Measurements from ENCODE around the gene SWT1. TPM values are rescaled to one million over a fixed set of nuclear protein-coding genes. Genes with fewer than 3 reads are reported as not detected.

The SWT1 gene
- total and polyA plus RNA-seq, 2 of the 4 experiments (the other 2 are of a cell fraction): 0.82 to 2.7 TPM

DNA sequence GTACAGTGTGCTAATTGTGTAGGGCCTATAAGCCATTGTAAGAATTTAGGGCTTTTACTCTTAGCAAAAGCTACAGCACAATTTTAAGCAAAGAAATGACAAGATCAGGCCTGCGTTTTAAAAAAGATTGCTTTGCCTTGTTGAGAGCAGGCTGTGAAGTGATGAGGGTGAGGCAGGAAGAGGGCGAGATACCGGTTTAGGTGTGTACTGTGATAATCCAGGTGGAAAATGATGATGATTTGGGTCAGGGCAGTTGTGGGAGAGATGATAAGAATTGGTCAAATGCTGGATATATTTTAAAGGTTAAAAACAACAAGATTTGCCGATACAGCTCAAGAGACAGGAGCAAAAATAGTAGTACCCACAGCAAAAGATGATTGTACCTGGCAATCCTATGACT lies 72.0 kb downstream of the SWT1 start:
- Histone ChIP-seq H3K27ac (ENCODE audit: insufficient read depth, low read length) (no peak overlapping the region), H3K9me1 (ENCODE audit: insufficient read depth, low read length) (no peaks in the 10 kb centered on the region), H3K4me3 (ENCODE audit: insufficient read depth, low read depth, low read length) (no peak overlapping the region), H2AK5ac (ENCODE audit: low read depth, low read length) (no peak overlapping the region), H3K4ac (ENCODE audit: low read depth, low read length) (no peak overlapping the region), H3K79me1 (ENCODE audit: low read depth in 1 of 2, low read length in 2 of 2) (no peaks in the 10 kb centered on the region; a peak in 1 of 4 replicates), H3K4me2 (ENCODE audit: low read depth, low read length) (no peak overlapping the region), H2BK5ac (ENCODE audit: low read depth, low read length, poor library complexity, severe bottlenecking) (no peak overlapping the region), H3K9ac (ENCODE audit: low read depth, low read length) (no peak overlapping the region), H3K36me3 (ENCODE audit: control insufficient read depth, insufficient read depth, low read length) (no peaks in the 10 kb centered on the region), H3K27me3 (ENCODE audit: control insufficient read depth, insufficient read depth, low read length) (no peaks in the 10 kb centered on the region), H3K4me1 (ENCODE audit: control insufficient read depth, insufficient read depth, low read length) (no peaks in the 10 kb centered on the region), H2BK20ac (ENCODE audit: low read depth, low read length) (no peak overlapping the region), H3K56ac (ENCODE audit: extremely low read depth, insufficient read depth, low read length) (no peak overlapping the region), H2AK9ac (replicated peaks; ENCODE audit: low read depth, low read length, poor library complexity) (no peak overlapping the region), H2AFZ (replicated peaks; ENCODE audit: low read length, poor library complexity) (no peak overlapping the region), H3K9me3 (ENCODE audit: control insufficient read depth, insufficient read depth, low read length) (no peaks in the 10 kb centered on the region; the same call in 1 of the 2 replicates), H4K8ac (ENCODE audit: low read depth in 2 of 2, low read length in 2 of 2) (no peak overlapping the region), H3K18ac (ENCODE audit: low read depth, low read length) (no peak overlapping the region), H2BK120ac (ENCODE audit: low read depth, low read length) (no peak overlapping the region), H4K20me1 (ENCODE audit: insufficient read depth, low read length) (no peaks in the 10 kb centered on the region), H3K14ac (replicated peaks; ENCODE audit: low read depth, low read length) (no peak overlapping the region), H4K5ac (ENCODE audit: low read depth, low read length) (no peak overlapping the region), H3K23ac (ENCODE audit: low read depth, low read length) (no peak overlapping the region), H4K91ac (ENCODE audit: insufficient read depth, low read depth, low read length) (no peak overlapping the region), H2BK15ac (ENCODE audit: low read depth, low read length) (no peak overlapping the region)
- no peak for TF ChIP-seq MAFK (IDR thresholded peaks at IDR 0.05; ENCODE audit: low read depth, low read length)
- TF ChIP-seq NFE2L2 (IDR thresholded peaks at IDR 0.05; ENCODE audit: low read depth, low read length): no peak
- TF ChIP-seq, protein P1, sequence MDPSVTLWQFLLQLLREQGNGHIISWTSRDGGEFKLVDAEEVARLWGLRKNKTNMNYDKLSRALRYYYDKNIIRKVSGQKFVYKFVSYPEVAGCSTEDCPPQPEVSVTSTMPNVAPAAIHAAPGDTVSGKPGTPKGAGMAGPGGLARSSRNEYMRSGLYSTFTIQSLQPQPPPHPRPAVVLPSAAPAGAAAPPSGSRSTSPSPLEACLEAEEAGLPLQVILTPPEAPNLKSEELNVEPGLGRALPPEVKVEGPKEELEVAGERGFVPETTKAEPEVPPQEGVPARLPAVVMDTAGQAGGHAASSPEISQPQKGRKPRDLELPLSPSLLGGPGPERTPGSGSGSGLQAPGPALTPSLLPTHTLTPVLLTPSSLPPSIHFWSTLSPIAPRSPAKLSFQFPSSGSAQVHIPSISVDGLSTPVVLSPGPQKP (IDR thresholded peaks at IDR 0.05; ENCODE audit: borderline replicate concordance, low read depth, low read length): no peak
- DNase-seq (no peak), ATAC-seq (ENCODE audit: low read depth) (no peak)
- dilution Hi-C loops (cut with HindIII; ENCODE audit: low sequenced_read_pairs, unreplicated experiment): no loop called here
- WGBS, 2 experiments (ENCODE audit: extremely low coverage in 2 of 2, insufficient read length in 1 of 2): 94% methylated on average over 2 of the region's 4 CpGs; no CpG with 5 or more reads in 1 of the 2 experiments
- POLR2A ChIA-PET (ENCODE audit: unreplicated experiment): no interaction called here
- in situ Hi-C loops (cut with MboI; ENCODE audit: low sequenced_read_pairs): no loop called here
- CTCF ChIA-PET: no interaction called here
- intact Hi-C loops (cut with micrococcal nuclease): no loop called here
- BruUV-seq (replicated peaks): no TSS peak

Data from IMR-90 (cell line).